D721Med (cell line): ENCODE results near the gene TMBIM1.

ENCODE experiments used
- DNase-seq: peaks from one replicate; pipeline ENCODE4 v3.0.0; 2011; ENCODE audit warnings: low spot score; ENCODE audit not compliant: insufficient read length
- FAIRE-seq: peaks from 2 replicates; lab custom pipeline; 2011; peaks lifted over from hg19 to GRCh38; lab: Jason Lieb, UNC
- TF ChIP-seq, protein P1 (sequence below): IDR thresholded peaks from 2 replicates; pipeline ENCODE4 v1.5.1; 2012; ENCODE audit warnings: mild to moderate bottlenecking, control low read depth; ENCODE audit not compliant: insufficient read depth; ENCODE audit errors: missing control alignments

The TMBIM1 gene

DNA sequence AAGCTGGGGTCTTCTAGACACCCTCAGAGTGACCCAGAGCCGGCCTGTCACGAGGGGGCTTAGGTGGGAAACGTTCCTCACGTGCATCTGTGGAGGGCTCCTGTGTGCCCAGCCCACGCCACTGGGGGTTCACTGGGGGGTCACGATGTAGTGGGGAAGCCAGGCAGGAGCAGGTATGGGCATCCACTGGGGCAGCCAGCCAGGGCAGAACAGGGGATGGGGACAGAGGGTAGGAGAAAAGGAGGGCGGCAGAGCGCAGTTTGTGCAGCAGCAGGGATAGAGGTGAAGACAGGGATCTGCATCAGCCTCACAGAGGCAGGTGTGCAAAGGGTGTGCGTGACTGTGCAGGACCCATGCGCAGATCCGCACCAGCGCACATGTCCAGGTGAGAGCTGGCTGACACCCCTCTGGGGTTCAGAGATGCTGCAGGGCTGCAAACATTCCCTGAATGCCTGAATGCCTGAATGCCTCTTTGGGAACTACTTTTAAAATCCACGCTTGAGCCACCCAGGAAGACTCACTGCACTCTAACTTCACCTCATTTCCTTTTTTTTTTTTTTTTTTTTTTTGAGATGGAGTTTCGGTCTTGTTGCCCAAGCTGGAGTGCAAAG lies 11.9 kb downstream of the TMBIM1 start:
- DNase-seq (no peak), FAIRE-seq (no peak)
- TF ChIP-seq, protein P1, sequence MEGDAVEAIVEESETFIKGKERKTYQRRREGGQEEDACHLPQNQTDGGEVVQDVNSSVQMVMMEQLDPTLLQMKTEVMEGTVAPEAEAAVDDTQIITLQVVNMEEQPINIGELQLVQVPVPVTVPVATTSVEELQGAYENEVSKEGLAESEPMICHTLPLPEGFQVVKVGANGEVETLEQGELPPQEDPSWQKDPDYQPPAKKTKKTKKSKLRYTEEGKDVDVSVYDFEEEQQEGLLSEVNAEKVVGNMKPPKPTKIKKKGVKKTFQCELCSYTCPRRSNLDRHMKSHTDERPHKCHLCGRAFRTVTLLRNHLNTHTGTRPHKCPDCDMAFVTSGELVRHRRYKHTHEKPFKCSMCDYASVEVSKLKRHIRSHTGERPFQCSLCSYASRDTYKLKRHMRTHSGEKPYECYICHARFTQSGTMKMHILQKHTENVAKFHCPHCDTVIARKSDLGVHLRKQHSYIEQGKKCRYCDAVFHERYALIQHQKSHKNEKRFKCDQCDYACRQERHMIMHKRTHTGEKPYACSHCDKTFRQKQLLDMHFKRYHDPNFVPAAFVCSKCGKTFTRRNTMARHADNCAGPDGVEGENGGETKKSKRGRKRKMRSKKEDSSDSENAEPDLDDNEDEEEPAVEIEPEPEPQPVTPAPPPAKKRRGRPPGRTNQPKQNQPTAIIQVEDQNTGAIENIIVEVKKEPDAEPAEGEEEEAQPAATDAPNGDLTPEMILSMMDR = no peak

DNA sequence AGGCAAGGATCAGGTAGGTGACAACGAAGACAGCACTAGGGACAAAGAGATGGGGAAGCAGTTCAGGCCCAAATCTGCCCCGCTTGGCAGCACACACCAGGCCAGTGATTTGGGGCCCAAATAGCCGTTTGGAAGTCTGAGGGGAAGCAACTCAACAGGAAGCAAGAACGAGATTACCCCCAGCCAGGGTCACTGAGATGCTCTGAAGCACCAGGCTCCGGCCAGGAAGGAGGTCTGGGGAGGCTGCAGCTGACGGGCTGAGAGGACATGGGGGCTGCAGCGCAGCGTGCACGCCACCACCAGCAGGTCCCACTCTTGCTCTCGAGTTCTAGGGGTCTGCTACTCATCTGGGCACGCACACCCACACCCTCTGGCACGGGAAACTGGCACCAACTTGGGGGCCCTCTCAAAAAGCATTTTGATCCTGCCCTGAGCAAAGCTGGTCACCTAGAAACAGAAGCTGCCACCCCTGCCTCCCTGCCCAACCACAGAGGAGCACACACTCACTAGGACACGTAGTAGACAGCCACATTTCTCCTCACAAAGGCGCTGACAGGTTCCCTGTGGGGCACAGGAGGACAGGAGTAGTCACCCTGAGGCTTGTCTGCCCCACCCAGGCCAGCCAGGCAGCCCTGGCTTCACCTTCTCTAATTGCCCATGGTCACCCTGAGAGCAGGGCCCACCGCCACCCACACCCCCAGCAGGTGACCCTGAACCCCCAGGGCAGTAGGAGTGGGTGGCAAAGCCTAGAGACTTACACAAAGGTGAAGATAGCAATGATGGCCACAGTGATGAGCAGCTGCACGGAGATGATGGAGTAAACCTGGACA lies 13.6 kb downstream of the TMBIM1 start:
- FAIRE-seq = no peak
- TF ChIP-seq, protein P1 = no peak
- DNase-seq = no peak

DNA sequence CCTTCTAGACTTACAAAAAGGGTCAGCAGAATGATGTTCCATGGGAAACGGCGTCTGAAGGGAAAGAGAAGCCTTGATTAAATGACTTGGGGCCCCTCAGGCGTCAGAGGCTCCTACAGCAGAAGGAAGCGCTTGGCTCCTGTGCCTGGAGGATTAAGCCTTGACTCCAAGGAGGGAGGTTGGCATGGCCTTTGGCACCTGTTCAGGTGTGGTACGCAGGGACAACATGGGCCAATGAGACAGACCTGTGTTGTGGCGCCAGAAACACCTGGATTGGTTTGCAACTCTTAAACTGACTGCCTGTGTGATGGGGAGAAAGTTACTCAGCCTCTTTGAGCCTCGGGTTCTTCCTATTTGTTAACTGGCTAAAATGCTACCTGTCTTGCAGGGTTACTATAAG lies 14.4 kb downstream of the TMBIM1 start:
- DNase-seq = no peak
- FAIRE-seq = no peak
- TF ChIP-seq, protein P1 = no peak

DNA sequence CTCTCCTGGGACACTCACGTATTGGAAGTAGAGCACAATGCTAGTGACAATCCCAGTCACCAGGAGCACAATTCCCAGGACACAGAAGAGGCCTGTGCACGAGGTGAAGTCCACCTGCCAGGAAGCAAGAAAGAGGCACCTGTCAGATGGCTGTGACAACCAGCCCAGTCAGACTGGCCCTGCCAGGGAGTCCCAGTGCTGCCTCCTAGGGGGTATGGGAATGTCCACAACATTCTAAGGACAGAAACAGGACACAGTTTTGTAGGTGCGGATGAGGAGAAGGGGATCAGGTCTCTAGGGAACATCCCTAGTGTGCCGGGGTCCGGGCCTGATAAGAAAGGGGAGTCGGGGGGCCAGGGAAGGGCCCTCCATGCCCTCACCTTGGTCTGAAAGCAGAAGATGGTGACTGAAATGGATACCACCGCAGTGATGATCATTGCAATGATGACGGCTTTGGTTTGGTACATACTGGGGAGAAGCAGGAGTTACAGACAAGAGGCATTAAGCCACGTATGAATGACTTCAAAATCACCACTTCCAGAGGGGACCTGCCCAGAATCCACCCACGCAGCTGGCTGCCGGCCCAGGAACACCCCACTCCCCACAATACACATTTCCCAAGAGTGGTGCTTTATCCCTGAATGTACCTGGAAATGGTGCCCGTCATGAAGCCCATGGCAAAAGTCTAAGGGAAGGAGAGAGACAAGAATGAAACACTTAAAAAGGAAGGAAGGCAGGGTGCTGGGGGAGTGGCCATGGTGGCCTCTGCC lies 15.1 kb downstream of the TMBIM1 start:
- DNase-seq (no peak), FAIRE-seq (no peak)
- TF ChIP-seq, protein P1 = no peak

DNA sequence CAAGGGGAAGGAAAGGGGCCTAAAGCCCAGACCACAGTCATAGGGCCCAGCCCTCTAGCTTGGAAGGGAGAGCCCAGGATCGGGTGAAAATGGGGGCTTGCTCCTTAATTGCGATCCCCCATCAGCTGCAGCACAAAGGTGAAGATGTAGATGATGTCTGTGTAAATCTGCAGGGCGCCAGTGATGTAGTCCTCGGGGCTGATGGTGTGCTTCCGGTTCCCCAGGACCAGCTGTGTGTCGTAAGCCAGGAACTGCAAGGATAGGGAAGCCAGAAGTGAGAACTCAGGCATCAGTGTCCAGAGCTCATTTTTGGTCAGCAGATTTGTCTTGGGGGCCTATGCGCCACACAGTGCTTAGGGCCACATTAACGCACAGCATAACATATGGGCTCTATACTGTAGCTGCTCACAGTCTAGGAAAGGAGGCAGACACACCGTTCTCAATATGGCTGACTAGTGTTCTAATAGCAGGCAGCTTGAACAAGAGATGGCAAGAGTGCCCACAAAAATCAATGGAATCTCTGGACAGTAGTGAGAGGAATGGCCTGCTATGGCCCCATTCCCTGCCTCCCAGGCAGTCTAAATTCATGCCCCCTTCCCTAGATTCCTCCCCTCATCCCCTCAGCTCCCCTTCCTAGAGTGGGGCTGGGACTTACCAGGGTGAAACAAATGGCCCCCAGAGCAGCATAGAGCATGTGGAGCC lies 16.8 kb downstream of the TMBIM1 start:
- FAIRE-seq = no peak
- no peak for DNase-seq
- TF ChIP-seq, protein P1 = no peak

DNA sequence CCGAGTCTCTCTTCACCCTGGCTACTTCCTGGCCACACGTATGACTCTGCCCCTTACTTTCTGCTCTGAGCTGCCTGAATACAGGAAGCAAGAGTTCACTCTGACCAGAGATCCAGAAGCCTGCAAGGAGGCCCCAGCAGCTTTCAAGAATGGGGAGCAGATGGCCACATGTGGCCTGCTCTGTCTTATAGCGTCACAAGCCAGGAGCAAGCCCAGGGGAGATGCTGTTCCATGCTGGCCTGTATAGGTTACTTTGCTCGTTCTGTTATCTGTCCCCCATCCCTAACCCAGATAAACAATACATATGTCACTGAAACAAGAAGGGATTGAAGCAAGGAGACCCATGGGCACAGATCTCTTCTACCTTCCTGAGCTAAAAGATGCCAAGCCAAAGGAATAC lies 17.7 kb downstream of the TMBIM1 start:
- FAIRE-seq = no peak
- TF ChIP-seq, protein P1 = no peak
- no peak for DNase-seq
